Adrenal gland (tissue), 12 donors: ENCODE results near the gene HIRIP3. TPM values are rescaled to one million over a fixed set of nuclear protein-coding genes. Genes with fewer than 3 reads are reported as not detected.
A peak's percentile ranks its signal among the peaks of the same experiment; 100 is the strongest.

ENCODE experiments used
- DNase-seq, 7 donors: peaks; one replicate each; pipeline ENCODE4 v3.0.0-alpha.2; 2019 to 2020
- H3K27ac ChIP-seq, 5 donors: fragments of 200-600 bp; sonication (generic) in 4 of 5; 1 replicate in 3 of 5; 2 replicates in 2 of 5; pipeline versions ENCODE4 v1.5.1 to v1.8.0; 2016 to 2020; ENCODE audit warnings: mild to moderate bottlenecking in 1 of 5
- H3K27me3 ChIP-seq: fragments of 200-600 bp; 2 replicates; pipeline ENCODE4 v1.8.0; 2021
- H3K36me3 ChIP-seq, 2 donors: fragments of 200-600 bp; replicated peaks in 1 of 2; 1 replicate in 1 of 2; 2 replicates in 1 of 2; pipeline versions ENCODE4 v1.5.1 to v1.8.0; 2018 to 2022
- H3K4me1 ChIP-seq, 2 donors: fragments of 200-600 bp; replicated peaks in 1 of 2; 1 replicate in 1 of 2; 2 replicates in 1 of 2; pipeline versions ENCODE4 v1.5.1 to v1.8.0; 2018 to 2021
- H3K4me3 ChIP-seq, 4 donors: fragments of 200-600 bp; sonication (generic) in 3 of 4; one replicate each; pipeline ENCODE4 v1.5.1; 2016 to 2018
- H3K9me3 ChIP-seq, 3 donors: fragments of 200-600 bp; sonication (generic) in 1 of 3; replicated peaks in 1 of 3; 1 replicate in 2 of 3; 2 replicates in 1 of 3; pipeline versions ENCODE4 v1.5.1 to v1.8.0; 2016 to 2021
- CTCF ChIP-seq, 6 experiments: fragments of 450-650 bp in 4 of 6; fragments of 200-600 bp in 2 of 6; sonication (generic) in 1 of 6; IDR thresholded peaks; 1 replicate in 5 of 6; 2 replicates in 1 of 6; pipeline versions ENCODE4 v1.5.1 to v1.8.0; 2016 to 2021; ENCODE audit warnings: antibody characterized with exemption in 6 of 6, mild to moderate bottlenecking in 2 of 6, moderate library complexity in 1 of 6
- POLR2A ChIP-seq, 2 donors: fragments of 450-650 bp; IDR thresholded peaks; one replicate each; pipeline ENCODE4 v1.6.1; 2017; ENCODE audit warnings: antibody characterized with exemption in 2 of 2, mild to moderate bottlenecking in 2 of 2, moderate library complexity in 1 of 2
- WGBS, 4 donors: extraction: QIAGEN DNeasy Blood & Tissue Kit in 2 of 4; methylation state at CpG; one replicate each; pipeline versions ENCODE4 v1.1.5 to v1.1.7; 2013 to 2017; 5-methylcytosine and 5-hydroxymethylcytosine counted together
- intact Hi-C, 2 donors: fragments of 100-400 bp; cut with DNase I; formaldehyde crosslinking; loops; one replicate each; pipeline versions ENCODE4 v1.14.1 to v1.15.0; 2022 to 2023
- polyA plus RNA-seq, 3 donors: library from polyadenylated mRNA; stranded (reverse); fragments of 200-250 nt in 2 of 3; fragments of 350-450 nt in 1 of 3; fragmentation: Illumina TruSeq in 1 of 3; extraction: RNeasy Lipid Tissue Mini Kit (QIAGEN cat#74804) in 1 of 3; gene quantifications; one replicate each; pipeline ENCODE4 v1.2.3, GENCODE V29; 2013 to 2014
- total RNA-seq, 9 donors: library from RNA; depleted of rRNA in 4 of 9; stranded (reverse); fragments of >200 nt in 4 of 9; fragments of 120-200 nt in 1 of 9; fragmentation: NEBNext Ultra II Directional in 1 of 9; extraction: Animal tissue kit (Norgen Biotek cat#: 25700) in 1 of 9; gene quantifications; one replicate each; pipeline versions ENCODE4 v1.1.0 to v1.2.4, GENCODE V29; 2013 to 2023
- donor health status: healthy with polysubstance abuse.
- donor health status: Bipolar disorder and iron deficiency.
- donor health status: DM: yes; HTN: yes; CAD: no.
- donor health status: DM: no; HTN: no; CAD: no.
- donor health status: DM: no; HTN: no; CAD: no.
- donor health status: DM: yes; HTN: yes; CAD: no.

HIRIP3 gene
- total and polyA plus RNA-seq, 12 donors: 11.0 to 35.0 (median 19.1) TPM

DNA sequence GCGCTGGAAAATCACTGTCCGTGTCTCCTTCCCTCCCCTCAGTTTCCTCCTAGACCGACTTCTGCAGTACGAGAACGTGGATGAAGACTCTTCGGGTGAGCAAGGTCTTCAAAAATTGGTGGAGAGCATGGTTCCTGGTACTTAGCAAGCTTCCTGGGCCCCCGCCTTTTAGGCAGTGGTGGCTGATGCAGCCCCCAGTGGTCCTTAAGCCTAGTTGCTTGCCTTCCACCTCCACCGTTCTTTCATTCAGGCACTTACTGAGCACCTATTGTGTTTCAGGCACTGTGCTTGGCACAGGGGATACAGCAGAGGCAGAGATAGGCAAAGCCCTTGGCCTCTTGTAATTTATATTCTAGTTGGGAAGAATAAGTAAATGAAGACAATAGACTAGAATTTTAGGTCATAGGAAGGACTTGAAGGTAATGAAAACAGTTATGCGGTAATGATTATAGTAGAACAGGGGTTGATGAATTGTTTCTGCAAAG is 1.4 kb upstream of the HIRIP3 start:
- H3K4me1 ChIP-seq: peaks cover 17 to 24% of the 10 kb centered on the region in 2 donors
- H3K27ac ChIP-seq: no peak overlapping the region
- no peak for DNase-seq
- H3K9me3 ChIP-seq: no peaks in the 10 kb centered on the region
- peaks cover 0 to 22% of the 10 kb centered on the region in 2 donors for H3K36me3 ChIP-seq
- intact Hi-C loops: loop anchor here in 1 of 2 donors (10.0 kb wide), 1 partner anchor 72 kb away; the partner anchor contains the start of gene KCTD13
- no peaks in the 10 kb centered on the region for H3K27me3 ChIP-seq
- H3K4me3 ChIP-seq: peak overlapping the region in 3 of 4 donors; percentile 44 to 83 (median 58)
- TF ChIP-seq CTCF (IDR thresholded peaks at IDR 0.05) (no peak), POLR2A (IDR thresholded peaks at IDR 0.05) (no peak)
- 20 to 26% (median 22%) methylated on average over 8 to 9 of the region's 9 CpGs for WGBS, 4 donors

GRCh38 chr16:29995911-29996765 is 721 bp upstream of the HIRIP3 start, which contains the start of gene INO80E:
TSS of gene INO80E (plus strand) at chr16:29996241. CDS start at chr16:29996311, 70 bp downstream.
- TF ChIP-seq CTCF (IDR thresholded peaks at IDR 0.05): no peak
- TF ChIP-seq POLR2A (IDR thresholded peaks at IDR 0.05): peak in 1 of 2 donors; percentile 65
- DNase-seq: peak; percentile 98 to 99 (median 99)
- intact Hi-C loops: loop anchor here in 1 of 2 donors (10.0 kb wide), 1 partner anchor 71 kb away; the partner anchor contains the start of gene KCTD13

DNA sequence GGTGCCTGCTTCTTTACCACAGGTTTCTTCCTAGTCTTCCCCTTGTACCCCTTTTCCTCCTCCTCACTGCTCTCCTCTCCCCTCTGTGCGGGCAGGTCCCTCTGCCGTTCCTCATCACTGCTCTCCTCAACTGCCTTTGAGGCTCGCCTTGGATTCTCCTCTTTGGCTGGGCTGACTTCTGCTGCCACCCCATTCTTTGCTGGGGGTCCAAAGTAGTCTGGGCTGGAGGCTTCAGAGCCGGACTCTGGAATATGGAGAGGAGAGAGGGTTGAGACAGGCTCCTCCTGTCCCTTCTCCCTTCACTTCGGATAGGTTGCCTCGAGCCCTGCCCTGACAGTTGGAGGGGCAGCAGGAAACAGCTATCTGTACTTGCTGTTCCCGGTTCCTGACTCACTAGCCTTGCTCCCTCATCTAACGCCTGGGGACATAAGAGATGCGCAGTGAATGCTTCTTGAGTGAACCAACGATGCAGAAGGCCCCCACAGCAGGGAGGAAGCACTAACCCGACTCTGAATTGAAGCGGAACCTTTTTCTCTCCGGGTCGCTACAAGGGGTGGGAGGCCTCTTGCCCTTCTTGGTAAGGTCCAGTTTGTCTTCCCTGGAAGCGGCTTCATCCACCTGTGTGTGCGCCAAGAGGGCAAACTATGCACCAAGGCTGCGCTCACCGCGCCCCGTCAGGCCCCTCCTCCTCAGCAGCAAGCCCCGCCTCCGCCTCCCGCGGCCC is 655 bp downstream of the HIRIP3 start:
- no peaks in the 10 kb centered on the region for H3K27me3 ChIP-seq
- WGBS, 4 donors: 14 to 22% (median 15%) methylated on average over 15 to 24 of the region's 24 CpGs
- DNase-seq: peak in 4 of 7 donors; percentile 27 to 63 (median 54)
- intact Hi-C loops: loop anchor here in 1 of 2 donors (10.0 kb wide), 1 partner anchor 70 kb away; the partner anchor contains the start of gene KCTD13
- H3K36me3 ChIP-seq: peaks cover 0 to 38% of the 10 kb centered on the region in 2 donors
- TF ChIP-seq POLR2A (IDR thresholded peaks at IDR 0.05) (no peak), CTCF (IDR thresholded peaks at IDR 0.05) (no peak)
- H3K4me1 ChIP-seq: peaks cover 17 to 24% of the 10 kb centered on the region in 2 donors
- no peaks in the 10 kb centered on the region for H3K9me3 ChIP-seq
- peak overlapping the region in 4 of 5 donors; percentile 84 to 97 (median 96) for H3K27ac ChIP-seq
- H3K4me3 ChIP-seq: peak overlapping the region in 3 of 4 donors; percentile 44 to 83 (median 58)

More at GRCh38 chr16:29995911-29996765, 721 bp upstream of the HIRIP3 start, which contains the start of gene INO80E:
- Histone ChIP-seq H3K9me3 (no peaks in the 10 kb centered on the region), H3K36me3 (peaks cover 0 to 29% of the 10 kb centered on the region in 2 donors), H3K27me3 (no peaks in the 10 kb centered on the region), H3K27ac (peak within 1 kb of the TSS; percentile 82 to 97 (median 94)), H3K4me3 (peak within 1 kb of the TSS; percentile 30 to 83 (median 51)), H3K4me1 (peaks cover 17 to 24% of the 10 kb centered on the region in 2 donors)
- 0% methylated on average over 26 to 65 of the region's 65 CpGs for WGBS, 4 donors
